Measurements from ENCODE around the gene SVIL. TPM values are rescaled to one million over a fixed set of nuclear protein-coding genes. Genes with fewer than 3 reads are reported as not detected.

Gene SVIL, protein sequence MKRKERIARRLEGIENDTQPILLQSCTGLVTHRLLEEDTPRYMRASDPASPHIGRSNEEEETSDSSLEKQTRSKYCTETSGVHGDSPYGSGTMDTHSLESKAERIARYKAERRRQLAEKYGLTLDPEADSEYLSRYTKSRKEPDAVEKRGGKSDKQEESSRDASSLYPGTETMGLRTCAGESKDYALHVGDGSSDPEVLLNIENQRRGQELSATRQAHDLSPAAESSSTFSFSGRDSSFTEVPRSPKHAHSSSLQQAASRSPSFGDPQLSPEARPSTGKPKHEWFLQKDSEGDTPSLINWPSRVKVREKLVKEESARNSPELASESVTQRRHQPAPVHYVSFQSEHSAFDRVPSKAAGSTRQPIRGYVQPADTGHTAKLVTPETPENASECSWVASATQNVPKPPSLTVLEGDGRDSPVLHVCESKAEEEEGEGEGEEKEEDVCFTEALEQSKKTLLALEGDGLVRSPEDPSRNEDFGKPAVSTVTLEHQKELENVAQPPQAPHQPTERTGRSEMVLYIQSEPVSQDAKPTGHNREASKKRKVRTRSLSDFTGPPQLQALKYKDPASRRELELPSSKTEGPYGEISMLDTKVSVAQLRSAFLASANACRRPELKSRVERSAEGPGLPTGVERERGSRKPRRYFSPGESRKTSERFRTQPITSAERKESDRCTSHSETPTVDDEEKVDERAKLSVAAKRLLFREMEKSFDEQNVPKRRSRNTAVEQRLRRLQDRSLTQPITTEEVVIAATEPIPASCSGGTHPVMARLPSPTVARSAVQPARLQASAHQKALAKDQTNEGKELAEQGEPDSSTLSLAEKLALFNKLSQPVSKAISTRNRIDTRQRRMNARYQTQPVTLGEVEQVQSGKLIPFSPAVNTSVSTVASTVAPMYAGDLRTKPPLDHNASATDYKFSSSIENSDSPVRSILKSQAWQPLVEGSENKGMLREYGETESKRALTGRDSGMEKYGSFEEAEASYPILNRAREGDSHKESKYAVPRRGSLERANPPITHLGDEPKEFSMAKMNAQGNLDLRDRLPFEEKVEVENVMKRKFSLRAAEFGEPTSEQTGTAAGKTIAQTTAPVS (N-terminal part only)
- 10 to 100 TPM; 39.1 to 42.4 (median 39.3) TPM for polyA plus RNA-seq (ENCODE audit: insufficient read length in 3 of 3)
- long read RNA-seq, donor 1, partial matches to known transcripts, result 0 of 6 reads
- long read RNA-seq, donor 1, other reads (novel, unspliced or antisense), result 6 of 6 reads
- long read RNA-seq, donor 2, partial matches to known transcripts, result 0 of 6 reads
- long read RNA-seq, donor 2, other reads (novel, unspliced or antisense), result 6 of 6 reads
- long read RNA-seq, donor 3, partial matches to known transcripts, result 30 of 43 reads
- long read RNA-seq, donor 3, other reads (novel, unspliced or antisense), result 13 of 43 reads
- long read RNA-seq, donor 4, result 0 reads
- long read RNA-seq, donor 5, result 0 reads
- long read RNA-seq, donor 6, partial matches to known transcripts, result 5 of 5 reads
- long read RNA-seq, donor 6, other reads (novel, unspliced or antisense), result 0 of 5 reads
- long read RNA-seq, donor 7, partial matches to known transcripts, result 0 of 1 reads
- long read RNA-seq, donor 7, other reads (novel, unspliced or antisense), result 0 of 1 reads
- long read RNA-seq, donor 8, partial matches to known transcripts, result 11 of 30 reads
- long read RNA-seq, donor 8, other reads (novel, unspliced or antisense), result 19 of 30 reads
- long read RNA-seq, donor 9, partial matches to known transcripts, result 6 of 6 reads
- long read RNA-seq, donor 9, other reads (novel, unspliced or antisense), result 0 of 6 reads
- long read RNA-seq, donor 10, result 0 reads
- long read RNA-seq, donor 11, result 0 reads
- long read RNA-seq, donor 12, partial matches to known transcripts, result 11 of 11 reads
- long read RNA-seq, donor 12, other reads (novel, unspliced or antisense), result 0 of 11 reads
- long read RNA-seq, donor 13, result 0 reads
- long read RNA-seq, donor 14, partial matches to known transcripts, result 52 of 60 reads
- long read RNA-seq, donor 14, other reads (novel, unspliced or antisense), result 8 of 60 reads
- long read RNA-seq, donor 15, result 0 reads
- long read RNA-seq, donor 16, partial matches to known transcripts, result 34 of 34 reads
- long read RNA-seq, donor 16, other reads (novel, unspliced or antisense), result 0 of 34 reads

- DNase-seq (ENCODE audit: extremely low read depth in 1 of 11, low read depth in 9 of 11, low spot score in 4 of 11), result no peak
Observed at GRCh38 chr10:29634764-29635625, at the start of gene SVIL. Gene SVIL (minus strand): TSS chr10:29634971. CDS start chr10:29555058, 79,913 bp downstream.

- DNase-seq (ENCODE audit: extremely low read depth in 1 of 11, low read depth in 9 of 11, low spot score in 4 of 11), result no peak
Observed at GRCh38 chr10:29681676-29682448, 47.1 kb upstream of the SVIL start.

- DNase-seq (ENCODE audit: extremely low read depth in 1 of 11, low read depth in 9 of 11, low spot score in 4 of 11), result no peak
Observed at GRCh38 chr10:29680091-29680490, 45.3 kb upstream of the SVIL start.

GRCh38 chr10:29676732-29677131 is 42.0 kb upstream of the SVIL start:
- DNase-seq (ENCODE audit: extremely low read depth in 1 of 11, low read depth in 9 of 11, low spot score in 4 of 11), result no peak

DNA sequence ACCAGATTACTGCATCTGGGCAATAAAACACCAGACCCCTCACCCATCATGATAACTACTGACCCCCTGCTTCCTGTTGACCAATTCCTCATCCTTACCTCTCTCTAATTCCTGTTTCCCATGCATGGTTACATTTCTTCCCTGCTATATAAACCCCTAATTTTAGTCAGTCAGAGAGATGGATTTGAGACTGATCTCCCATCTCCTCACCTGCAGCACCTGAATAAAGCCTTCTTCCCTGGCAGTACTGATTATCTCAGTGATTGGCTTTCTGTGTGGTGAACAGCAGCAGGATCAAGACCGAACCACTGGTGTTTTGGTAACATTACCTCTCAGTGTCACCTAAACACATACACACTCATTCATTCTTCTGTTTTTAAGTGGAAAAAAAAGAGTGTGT is 41.2 kb upstream of the SVIL start:
- DNase-seq (ENCODE audit: extremely low read depth in 1 of 11, low read depth in 9 of 11, low spot score in 4 of 11), result no peak

DNA sequence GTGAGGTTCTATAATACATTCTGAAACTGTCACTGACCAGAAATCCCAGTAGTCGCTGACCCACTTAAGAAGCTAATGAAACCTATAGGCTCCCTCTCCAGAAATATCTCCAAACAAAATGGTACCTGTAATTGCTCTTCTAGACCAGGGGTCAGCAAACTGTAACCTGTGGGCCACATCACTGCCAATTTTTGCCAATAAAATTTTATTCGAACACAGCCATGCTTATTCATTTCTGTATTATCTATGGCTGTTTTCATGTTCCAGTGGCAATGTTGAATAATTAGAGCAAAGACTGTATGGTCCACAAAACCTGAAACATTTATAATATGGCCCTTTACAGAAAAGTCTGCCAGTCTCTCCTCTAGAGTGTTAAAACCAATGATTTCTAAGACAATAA is 37.2 kb upstream of the SVIL start:
- no peak for DNase-seq (ENCODE audit: extremely low read depth in 1 of 11, low read depth in 9 of 11, low spot score in 4 of 11)

- no peak for DNase-seq (ENCODE audit: extremely low read depth in 1 of 11, low read depth in 9 of 11, low spot score in 4 of 11)
Observed at GRCh38 chr10:29671228-29671780, 36.5 kb upstream of the SVIL start.

DNA sequence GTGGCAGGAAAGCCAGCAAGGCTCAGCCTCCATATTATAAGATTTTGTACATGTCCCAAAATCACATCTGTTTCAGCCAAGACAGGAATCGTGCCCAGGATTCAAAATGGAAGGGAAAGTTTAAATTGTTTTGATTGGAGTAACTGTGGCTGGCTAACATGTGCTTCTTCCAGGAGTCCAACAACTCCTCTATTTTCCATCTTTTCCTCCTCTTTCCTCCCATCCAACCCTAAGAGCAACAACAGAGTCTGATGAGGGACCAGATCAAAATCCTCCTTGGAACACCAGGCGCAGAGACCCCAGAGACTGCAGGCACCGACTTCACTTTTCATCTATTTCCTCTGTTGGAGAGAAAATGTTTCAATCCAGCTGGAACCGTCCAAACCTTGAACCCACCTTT is 36.0 kb upstream of the SVIL start:
- DNase-seq (ENCODE audit: extremely low read depth in 1 of 11, low read depth in 9 of 11, low spot score in 4 of 11), result no peak

DNA sequence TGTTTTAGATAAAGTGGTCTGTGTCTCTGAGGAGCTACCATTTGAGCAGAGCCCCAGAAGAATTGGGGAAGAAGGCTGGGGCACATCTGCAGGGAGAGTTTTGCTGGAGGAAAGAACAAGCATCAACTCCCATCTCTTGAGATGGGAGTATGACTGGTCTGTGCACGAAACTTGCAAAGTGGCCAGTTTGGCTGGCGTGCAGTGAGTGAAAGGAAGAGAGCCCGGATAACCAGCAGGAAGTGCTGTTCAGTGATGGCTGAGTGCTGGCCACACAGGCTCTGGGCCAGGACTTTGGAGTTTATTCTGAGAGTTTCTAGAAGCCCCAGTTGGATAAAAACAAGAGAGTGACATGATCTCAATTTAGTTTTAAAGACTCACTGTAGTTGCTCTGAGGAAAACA is 34.4 kb upstream of the SVIL start:
- no peak for DNase-seq (ENCODE audit: extremely low read depth in 1 of 11, low read depth in 9 of 11, low spot score in 4 of 11)

GRCh38 chr10:29668628-29669027 is 33.9 kb upstream of the SVIL start:
- DNase-seq (ENCODE audit: extremely low read depth in 1 of 11, low read depth in 9 of 11, low spot score in 4 of 11), result no peak

GRCh38 chr10:29667191-29667590 is 32.4 kb upstream of the SVIL start:
- no peak for DNase-seq (ENCODE audit: extremely low read depth in 1 of 11, low read depth in 9 of 11, low spot score in 4 of 11)

DNA sequence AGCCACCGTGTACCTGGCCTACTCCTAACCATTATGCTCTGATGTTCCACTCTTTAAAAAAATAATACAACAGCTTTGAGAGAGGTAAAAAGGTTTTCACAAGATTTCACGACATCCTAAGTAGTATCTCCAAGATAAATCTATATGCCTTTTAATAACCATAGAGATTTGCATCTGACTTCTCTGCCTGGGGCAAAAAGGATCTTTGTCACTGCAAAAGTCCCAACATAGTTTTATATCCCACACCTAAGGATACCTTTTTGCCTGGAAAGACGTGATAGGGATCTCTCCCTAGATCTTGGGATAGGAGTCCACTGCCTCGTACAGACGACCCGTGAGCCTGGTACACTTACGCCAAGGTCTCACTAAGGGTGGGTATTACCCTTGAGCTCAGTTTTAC is 31.4 kb upstream of the SVIL start:
- no peak for DNase-seq (ENCODE audit: extremely low read depth in 1 of 11, low read depth in 9 of 11, low spot score in 4 of 11)

- no peak for DNase-seq (ENCODE audit: extremely low read depth in 1 of 11, low read depth in 9 of 11, low spot score in 4 of 11)
Observed at GRCh38 chr10:29663718-29664117, 28.9 kb upstream of the SVIL start.

GRCh38 chr10:29658984-29659965 is 24.5 kb upstream of the SVIL start:
- no peak for DNase-seq (ENCODE audit: extremely low read depth in 1 of 11, low read depth in 9 of 11, low spot score in 4 of 11)
